Right lobe of liver (tissue), 4 donors: ENCODE results near the gene SPTA1.

ENCODE experiments used
- CTCF ChIP-seq, 4 donors: fragments of 200-600 bp in 3 of 4; fragments of 450-650 bp in 1 of 4; IDR thresholded peaks; one replicate each; pipeline versions ENCODE4 v1.5.1 to v1.8.0; 2016 to 2022; ENCODE audit warnings: antibody characterized with exemption in 4 of 4, mild to moderate bottlenecking in 2 of 4
- POLR2A ChIP-seq: fragments of 450-650 bp; IDR thresholded peaks from one replicate; pipeline ENCODE4 v1.6.1; 2017; ENCODE audit warnings: antibody characterized with exemption, mild to moderate bottlenecking
- donor health status: DM: no; HTN: no; CAD: no.
- donor health status: DM: no; HTN: no; CAD: no.
- donor health status: DM: no; HTN: yes; CAD: no.

GRCh38 chr1:158720620-158721019 lies 34.1 kb upstream of the SPTA1 start, which contains the start of gene OR6K3:
- no peak for TF ChIP-seq CTCF (IDR thresholded peaks at IDR 0.05)
- TF ChIP-seq POLR2A = no peak
